Loucy (cell line): ENCODE measurements around the gene OR10A6.

Experiments
- EZH2phosphoT487 ChIP-seq: fragments of 200-600 bp; IDR thresholded peaks from 2 replicates; pipeline ENCODE4 v1.6.1; 2018; ENCODE audit warnings: antibody characterized with exemption, mild to moderate bottlenecking, moderate library complexity, borderline replicate concordance
- TF ChIP-seq, protein P1 (sequence below): fragments of 200-600 bp; sonication (generic); conservative IDR thresholded peaks from 2 replicates; pipeline ENCODE4 v1.5.1; 2014; ENCODE audit warnings: mild to moderate bottlenecking, antibody characterized with exemption, low read length

DNA sequence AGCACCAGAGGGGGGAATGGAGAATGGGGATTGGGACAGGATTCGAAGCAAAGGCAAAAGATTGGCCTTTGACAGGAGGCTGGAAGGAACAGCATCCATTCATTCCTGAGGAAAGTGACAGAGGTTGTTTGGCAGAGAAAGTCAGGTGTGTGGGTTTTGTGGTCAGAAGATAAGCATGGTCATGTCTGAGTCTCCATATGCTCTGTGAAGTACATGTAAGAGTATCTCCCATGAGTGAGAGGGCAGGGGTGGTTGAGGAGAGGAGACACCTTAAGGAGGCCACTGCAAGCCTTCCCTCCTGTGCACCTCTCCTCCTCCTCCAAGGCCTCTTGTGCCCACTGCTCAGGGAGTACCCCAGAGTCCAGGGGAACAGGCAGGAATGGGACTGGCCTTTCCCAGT, 36.0 kb upstream of the OR10A6 start:
- TF ChIP-seq, protein P1, sequence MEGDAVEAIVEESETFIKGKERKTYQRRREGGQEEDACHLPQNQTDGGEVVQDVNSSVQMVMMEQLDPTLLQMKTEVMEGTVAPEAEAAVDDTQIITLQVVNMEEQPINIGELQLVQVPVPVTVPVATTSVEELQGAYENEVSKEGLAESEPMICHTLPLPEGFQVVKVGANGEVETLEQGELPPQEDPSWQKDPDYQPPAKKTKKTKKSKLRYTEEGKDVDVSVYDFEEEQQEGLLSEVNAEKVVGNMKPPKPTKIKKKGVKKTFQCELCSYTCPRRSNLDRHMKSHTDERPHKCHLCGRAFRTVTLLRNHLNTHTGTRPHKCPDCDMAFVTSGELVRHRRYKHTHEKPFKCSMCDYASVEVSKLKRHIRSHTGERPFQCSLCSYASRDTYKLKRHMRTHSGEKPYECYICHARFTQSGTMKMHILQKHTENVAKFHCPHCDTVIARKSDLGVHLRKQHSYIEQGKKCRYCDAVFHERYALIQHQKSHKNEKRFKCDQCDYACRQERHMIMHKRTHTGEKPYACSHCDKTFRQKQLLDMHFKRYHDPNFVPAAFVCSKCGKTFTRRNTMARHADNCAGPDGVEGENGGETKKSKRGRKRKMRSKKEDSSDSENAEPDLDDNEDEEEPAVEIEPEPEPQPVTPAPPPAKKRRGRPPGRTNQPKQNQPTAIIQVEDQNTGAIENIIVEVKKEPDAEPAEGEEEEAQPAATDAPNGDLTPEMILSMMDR: no peak
- no peak for TF ChIP-seq EZH2phosphoT487
